Vagina (tissue), 2 donors: ENCODE data around the gene TMEM154. TPM values are rescaled to one million over a fixed set of nuclear protein-coding genes. Genes with fewer than 3 reads are reported as not detected.

Experiments used
- DNase-seq, 2 donors: peaks; one replicate each; pipeline ENCODE4 v3.0.0-alpha.2; 2017; ENCODE audit errors: extremely low spot score in 2 of 2
- H3K27ac ChIP-seq: fragments of 200-600 bp; sonication (generic); one replicate; pipeline ENCODE4 v1.5.1; 2019
- H3K27me3 ChIP-seq: fragments of 200-600 bp; sonication (generic); one replicate; pipeline ENCODE4 v1.5.1; 2019
- H3K36me3 ChIP-seq, 2 donors: fragments of 200-600 bp; sonication (generic); one replicate each; pipeline ENCODE4 v1.5.1; 2017 to 2019
- H3K4me1 ChIP-seq: fragments of 200-600 bp; sonication (generic); one replicate; pipeline ENCODE4 v1.5.1; 2019
- H3K4me3 ChIP-seq, 2 donors: fragments of 200-600 bp; sonication (generic); 1 replicate in 1 of 2; 2 replicates in 1 of 2; pipeline ENCODE4 v1.5.1; 2016 to 2019
- H3K9me3 ChIP-seq: fragments of 200-600 bp; sonication (generic); one replicate; pipeline ENCODE4 v1.5.1; 2019
- POLR2A ChIP-seq, 2 donors: fragments of 450-650 bp; IDR thresholded peaks; one replicate each; pipeline ENCODE4 v1.6.1; 2017; ENCODE audit warnings: antibody characterized with exemption in 2 of 2, mild to moderate bottlenecking in 2 of 2, moderate library complexity in 2 of 2
- POLR2AphosphoS5 ChIP-seq, 2 donors: sonication (generic); formaldehyde crosslinking; IDR thresholded peaks; one replicate each; pipeline ENCODE4 v1.9.0; 2017; ENCODE audit warnings: antibody characterized with exemption in 2 of 2, mild to moderate bottlenecking in 2 of 2, low read depth in 1 of 2; ENCODE audit not compliant: insufficient read depth in 1 of 2
- intact Hi-C: fragments of 100-400 bp; cut with DNase I; formaldehyde crosslinking; loops from one replicate; pipeline ENCODE4 v1.15.1; 2023
- total RNA-seq: library from RNA; depleted of rRNA; stranded (reverse); fragments of >200 nt; gene quantifications from one replicate; pipeline ENCODE4 v1.2.3, GENCODE V29; 2016
- TF ChIP-seq, protein P1 (sequence below), 3 experiments: fragments of 450-650 bp in 2 of 3; fragments of 200-600 bp in 1 of 3; sonication (generic) in 1 of 3; IDR thresholded peaks; one replicate each; pipeline ENCODE4 v1.5.1; 2017 to 2019; ENCODE audit warnings: antibody characterized with exemption in 3 of 3, mild to moderate bottlenecking in 2 of 3, moderate library complexity in 2 of 3

The TMEM154 gene
- total RNA-seq, 1 donor from 2014 or later, result 33.1 TPM

DNA sequence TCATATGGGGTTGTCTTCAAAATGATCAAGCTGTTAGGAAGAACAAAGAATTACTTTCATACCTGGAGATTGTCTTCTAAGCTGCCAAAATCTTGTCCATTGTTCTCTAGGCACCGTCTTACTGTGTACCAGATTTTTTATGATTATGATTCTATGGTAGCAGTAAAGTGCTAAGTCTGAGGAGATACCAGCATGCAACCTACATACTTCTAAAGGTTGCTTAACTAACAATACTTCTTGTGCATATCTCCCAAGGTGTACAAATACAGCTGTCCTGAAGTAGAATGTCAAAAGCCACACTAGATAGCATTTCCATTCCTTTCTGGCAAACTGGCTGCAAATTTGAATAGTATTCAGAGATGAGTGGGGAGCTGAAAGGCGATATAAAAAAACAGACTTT lies 81.3 kb downstream of the TMEM154 start:
- H3K27ac ChIP-seq, result no peak overlapping the region
- DNase-seq, result no peak
- intact Hi-C loops, result no loop called here
- no peaks in the 10 kb centered on the region for H3K36me3 ChIP-seq
- H3K4me1 ChIP-seq, result no peaks in the 10 kb centered on the region
- H3K4me3 ChIP-seq, result no peak overlapping the region
- H3K27me3 ChIP-seq, result no peaks in the 10 kb centered on the region
- H3K9me3 ChIP-seq, result no peaks in the 10 kb centered on the region
- TF ChIP-seq POLR2AphosphoS5 (IDR thresholded peaks at IDR 0.05; ENCODE audit: insufficient read depth in 1 of 2, low read depth in 1 of 2), result no peak
- TF ChIP-seq, protein P1, sequence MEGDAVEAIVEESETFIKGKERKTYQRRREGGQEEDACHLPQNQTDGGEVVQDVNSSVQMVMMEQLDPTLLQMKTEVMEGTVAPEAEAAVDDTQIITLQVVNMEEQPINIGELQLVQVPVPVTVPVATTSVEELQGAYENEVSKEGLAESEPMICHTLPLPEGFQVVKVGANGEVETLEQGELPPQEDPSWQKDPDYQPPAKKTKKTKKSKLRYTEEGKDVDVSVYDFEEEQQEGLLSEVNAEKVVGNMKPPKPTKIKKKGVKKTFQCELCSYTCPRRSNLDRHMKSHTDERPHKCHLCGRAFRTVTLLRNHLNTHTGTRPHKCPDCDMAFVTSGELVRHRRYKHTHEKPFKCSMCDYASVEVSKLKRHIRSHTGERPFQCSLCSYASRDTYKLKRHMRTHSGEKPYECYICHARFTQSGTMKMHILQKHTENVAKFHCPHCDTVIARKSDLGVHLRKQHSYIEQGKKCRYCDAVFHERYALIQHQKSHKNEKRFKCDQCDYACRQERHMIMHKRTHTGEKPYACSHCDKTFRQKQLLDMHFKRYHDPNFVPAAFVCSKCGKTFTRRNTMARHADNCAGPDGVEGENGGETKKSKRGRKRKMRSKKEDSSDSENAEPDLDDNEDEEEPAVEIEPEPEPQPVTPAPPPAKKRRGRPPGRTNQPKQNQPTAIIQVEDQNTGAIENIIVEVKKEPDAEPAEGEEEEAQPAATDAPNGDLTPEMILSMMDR (IDR thresholded peaks at IDR 0.05), result no peak
- no peak for TF ChIP-seq POLR2A (IDR thresholded peaks at IDR 0.05)

DNA sequence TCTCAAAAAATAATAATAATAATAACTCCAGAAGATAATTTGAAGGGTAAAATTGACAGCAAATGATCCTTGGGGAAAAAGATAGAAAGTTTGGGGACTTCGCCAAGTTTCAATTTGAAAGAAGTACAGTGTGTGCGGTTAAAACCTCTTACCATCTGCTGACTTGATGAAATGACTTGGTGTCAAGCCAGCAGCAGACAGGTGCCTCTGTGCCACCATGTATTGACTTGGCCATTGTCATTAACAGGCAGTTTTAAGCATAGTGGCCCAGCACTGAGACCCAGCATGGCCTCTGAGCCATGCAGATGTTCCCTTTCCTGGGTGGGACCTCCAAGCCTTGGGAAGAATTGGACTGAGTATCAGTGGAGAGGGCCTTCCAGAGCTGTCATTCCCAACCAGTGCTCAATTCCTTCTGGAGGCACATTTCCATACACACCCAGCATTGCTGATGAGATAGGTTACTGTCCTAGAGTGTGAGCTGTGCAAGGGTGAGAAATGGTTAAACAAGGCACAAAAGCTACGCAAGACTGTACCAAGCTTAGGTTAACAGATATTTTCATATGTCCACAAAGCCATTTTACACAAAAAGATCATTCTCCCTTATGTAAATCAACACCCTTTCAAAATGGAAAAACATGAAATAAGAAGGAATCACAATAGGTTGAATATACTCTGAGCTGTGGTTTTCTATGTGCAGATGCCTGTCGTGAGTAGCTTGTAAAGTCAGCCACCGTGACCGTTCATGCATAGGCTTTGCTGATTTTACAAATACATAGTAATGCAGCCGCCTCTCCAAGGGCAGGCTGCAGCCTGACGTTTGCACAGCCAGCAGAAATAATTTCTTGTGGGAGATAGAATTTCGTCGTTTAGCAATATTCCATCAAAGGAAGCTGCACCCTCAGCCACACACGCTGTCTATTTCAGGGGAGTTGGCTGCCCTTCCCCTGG lies 84.5 kb downstream of the TMEM154 start:
- Histone ChIP-seq H3K27ac (no peak overlapping the region), H3K9me3 (no peaks in the 10 kb centered on the region), H3K36me3 (no peaks in the 10 kb centered on the region), H3K4me1 (peaks cover 13% of the 10 kb centered on the region), H3K4me3 (no peak overlapping the region), H3K27me3 (no peaks in the 10 kb centered on the region)
- TF ChIP-seq, protein P1 (IDR thresholded peaks at IDR 0.05), result no peak
- TF ChIP-seq POLR2A (IDR thresholded peaks at IDR 0.05) (no peak), POLR2AphosphoS5 (IDR thresholded peaks at IDR 0.05; ENCODE audit: insufficient read depth in 1 of 2, low read depth in 1 of 2) (no peak)
- DNase-seq, result no peak
- intact Hi-C loops, result no loop called here

DNA sequence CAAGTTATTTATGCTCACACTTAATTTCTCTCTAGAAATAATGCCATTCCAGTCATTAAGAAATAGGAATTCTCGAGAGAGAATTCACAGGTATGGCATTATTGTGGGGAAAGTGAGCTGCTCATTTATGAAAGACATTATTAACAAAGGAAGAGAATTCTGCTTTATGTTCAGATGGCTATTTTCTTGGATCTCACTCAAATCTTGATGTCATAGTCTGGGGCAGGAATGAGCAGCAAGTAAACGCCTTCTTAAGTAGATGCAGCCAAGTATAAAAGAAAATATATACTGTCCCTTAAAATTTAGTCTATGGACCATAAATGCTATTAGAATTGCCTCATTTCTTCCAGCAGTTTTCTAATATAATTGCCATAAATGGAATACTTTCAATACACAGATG lies 85.7 kb downstream of the TMEM154 start:
- Histone ChIP-seq H3K27ac (no peak overlapping the region), H3K27me3 (no peaks in the 10 kb centered on the region), H3K9me3 (no peaks in the 10 kb centered on the region), H3K4me1 (peaks cover 22% of the 10 kb centered on the region), H3K36me3 (no peaks in the 10 kb centered on the region), H3K4me3 (no peak overlapping the region)
- intact Hi-C loops, result no loop called here
- TF ChIP-seq POLR2A (IDR thresholded peaks at IDR 0.05), result no peak
- TF ChIP-seq POLR2AphosphoS5 (IDR thresholded peaks at IDR 0.05; ENCODE audit: insufficient read depth in 1 of 2, low read depth in 1 of 2), result no peak
- TF ChIP-seq, protein P1 (IDR thresholded peaks at IDR 0.05), result no peak
- no peak for DNase-seq

DNA sequence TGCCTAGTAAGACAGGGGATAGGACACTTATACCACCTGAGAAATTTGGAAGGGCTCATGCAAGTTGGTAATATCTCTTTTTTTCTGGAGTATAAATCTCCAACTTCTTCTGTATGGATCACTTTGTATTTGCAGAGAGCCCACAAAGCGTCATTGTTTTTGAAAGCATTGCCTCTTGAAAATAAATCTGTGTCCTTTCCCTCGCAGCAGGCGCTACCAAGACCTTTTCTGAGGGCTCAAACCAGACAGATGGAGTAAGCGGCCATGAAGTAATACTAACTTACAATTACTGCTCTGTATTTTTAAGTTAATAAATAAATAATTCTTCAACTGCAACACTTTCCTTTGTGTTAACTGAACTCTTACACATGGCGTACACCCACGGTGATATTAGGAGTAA lies 87.9 kb downstream of the TMEM154 start:
- Histone ChIP-seq H3K27ac (no peak overlapping the region), H3K4me3 (no peak overlapping the region), H3K9me3 (no peaks in the 10 kb centered on the region), H3K27me3 (no peaks in the 10 kb centered on the region), H3K4me1 (peaks cover 22% of the 10 kb centered on the region), H3K36me3 (no peaks in the 10 kb centered on the region)
- TF ChIP-seq POLR2AphosphoS5 (IDR thresholded peaks at IDR 0.05; ENCODE audit: insufficient read depth in 1 of 2, low read depth in 1 of 2), result no peak
- TF ChIP-seq, protein P1 (IDR thresholded peaks at IDR 0.05), result no peak
- no peak for TF ChIP-seq POLR2A (IDR thresholded peaks at IDR 0.05)
- DNase-seq, result no peak
- intact Hi-C loops, result no loop called here

DNA sequence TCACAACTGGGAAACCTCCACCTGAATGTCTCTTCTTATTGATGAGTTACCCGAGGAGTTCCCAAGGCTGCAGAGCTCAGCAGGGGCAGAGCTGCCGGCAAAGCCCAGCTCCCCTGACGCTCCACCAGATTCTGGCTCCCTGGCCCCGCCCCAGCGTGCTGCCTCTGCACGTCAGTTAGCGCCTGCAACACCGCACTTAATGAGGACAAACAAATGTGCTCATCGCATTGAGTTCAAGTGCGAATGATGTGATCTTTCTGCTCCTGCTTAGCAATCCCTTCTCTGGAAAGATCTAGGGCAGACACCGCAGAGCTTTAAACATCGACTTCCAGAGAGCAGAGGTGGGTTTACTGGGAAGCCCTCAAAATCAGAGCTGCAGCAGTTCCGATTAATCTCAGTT lies 88.4 kb downstream of the TMEM154 start:
- H3K9me3 ChIP-seq, result no peaks in the 10 kb centered on the region
- TF ChIP-seq, protein P1 (IDR thresholded peaks at IDR 0.05), result no peak
- TF ChIP-seq POLR2AphosphoS5 (IDR thresholded peaks at IDR 0.05; ENCODE audit: insufficient read depth in 1 of 2, low read depth in 1 of 2), result no peak
- TF ChIP-seq POLR2A (IDR thresholded peaks at IDR 0.05), result no peak
- H3K4me1 ChIP-seq, result peaks cover 22% of the 10 kb centered on the region
- intact Hi-C loops, result no loop called here
- no peak for DNase-seq
- H3K27me3 ChIP-seq, result no peaks in the 10 kb centered on the region
- no peaks in the 10 kb centered on the region for H3K36me3 ChIP-seq
- peak overlapping the region; percentile 7 to 20 for H3K4me3 ChIP-seq
- no peak overlapping the region for H3K27ac ChIP-seq
